Upper lobe of left lung (tissue), 6 donors: ENCODE measurements around the gene SLC2A2. TPM values are rescaled to one million over a fixed set of nuclear protein-coding genes. Genes with fewer than 3 reads are reported as not detected.
"Not testable (repeated sequence)": the region's sequence is repeated elsewhere in the genome, so short reads cannot be mapped to it uniquely, and the experiment has no call there.

Experiments used
- ATAC-seq, 2 donors: fragments of 200-7000 bp; cut with Tn5 transposase; one replicate each; pipeline ENCODE4 v1.9.1; 2022; ENCODE audit warnings: mild to moderate bottlenecking in 2 of 2, moderate library complexity in 2 of 2; ENCODE audit not compliant: low FRiP score in 2 of 2
- DNase-seq, 2 donors: peaks; one replicate each; pipeline ENCODE4 v3.0.0-alpha.2; 2019 to 2020
- H3K27ac ChIP-seq, 4 donors: fragments of 200-600 bp; sonication (generic); one replicate each; pipeline ENCODE4 v1.5.1; 2016 to 2019
- H3K27me3 ChIP-seq, 4 donors: fragments of 200-600 bp; sonication (generic); one replicate each; pipeline ENCODE4 v1.5.1; 2017 to 2019
- H3K36me3 ChIP-seq, 4 donors: fragments of 200-600 bp; sonication (generic); one replicate each; pipeline ENCODE4 v1.5.1; 2016 to 2019
- H3K4me1 ChIP-seq, 4 donors: fragments of 200-600 bp; sonication (generic); one replicate each; pipeline ENCODE4 v1.5.1; 2018 to 2019
- H3K4me3 ChIP-seq, 4 donors: fragments of 200-600 bp; sonication (generic); one replicate each; pipeline ENCODE4 v1.5.1; 2017 to 2019; ENCODE audit warnings: mild to moderate bottlenecking in 2 of 4, moderate library complexity in 1 of 4
- H3K9me3 ChIP-seq, 4 donors: fragments of 200-600 bp; sonication (generic); one replicate each; pipeline ENCODE4 v1.5.1; 2018 to 2019
- CTCF ChIP-seq, 6 experiments: fragments of 450-650 bp in 4 of 6; fragments of 200-600 bp in 2 of 6; sonication (generic) in 2 of 6; IDR thresholded peaks; one replicate each; pipeline ENCODE4 v1.5.1; 2016 to 2019; ENCODE audit warnings: antibody characterized with exemption in 6 of 6
- EP300 ChIP-seq, 4 donors: sonication (generic); formaldehyde crosslinking; IDR thresholded peaks; one replicate each; pipeline ENCODE4 v1.5.1; 2017; ENCODE audit warnings: antibody characterized with exemption in 4 of 4, control low read depth in 2 of 4
- POLR2A ChIP-seq, 4 donors: fragments of 450-650 bp; IDR thresholded peaks; one replicate each; pipeline ENCODE4 v1.5.1; 2016 to 2017; ENCODE audit warnings: antibody characterized with exemption in 4 of 4, mild to moderate bottlenecking in 2 of 4
- POLR2AphosphoS5 ChIP-seq, 2 donors: sonication (generic); formaldehyde crosslinking; IDR thresholded peaks; one replicate each; pipeline ENCODE4 v1.5.1; 2017; ENCODE audit warnings: antibody characterized with exemption in 2 of 2
- WGBS, 2 donors: methylation state at CpG; one replicate each; pipeline ENCODE4 v1.1.5; 2017 to 2018; 5-methylcytosine and 5-hydroxymethylcytosine counted together
- total RNA-seq, 6 donors: library from RNA; depleted of rRNA in 4 of 6; stranded (reverse); fragments of >200 nt in 4 of 6; gene quantifications; one replicate each; pipeline versions ENCODE4 v1.1.0 to v1.2.1, GENCODE V29; 2016 to 2021
- donor health status: DM: no; HTN: no; CAD: no; lungs with moderate emphysema.
- donor health status: DM: no; HTN: yes; CAD: no; lungs with severe emphysema.

SLC2A2 gene
- total RNA-seq, 6 donors from 2014 or later: 0.06 to 0.13 TPM; not detected in 4

DNA sequence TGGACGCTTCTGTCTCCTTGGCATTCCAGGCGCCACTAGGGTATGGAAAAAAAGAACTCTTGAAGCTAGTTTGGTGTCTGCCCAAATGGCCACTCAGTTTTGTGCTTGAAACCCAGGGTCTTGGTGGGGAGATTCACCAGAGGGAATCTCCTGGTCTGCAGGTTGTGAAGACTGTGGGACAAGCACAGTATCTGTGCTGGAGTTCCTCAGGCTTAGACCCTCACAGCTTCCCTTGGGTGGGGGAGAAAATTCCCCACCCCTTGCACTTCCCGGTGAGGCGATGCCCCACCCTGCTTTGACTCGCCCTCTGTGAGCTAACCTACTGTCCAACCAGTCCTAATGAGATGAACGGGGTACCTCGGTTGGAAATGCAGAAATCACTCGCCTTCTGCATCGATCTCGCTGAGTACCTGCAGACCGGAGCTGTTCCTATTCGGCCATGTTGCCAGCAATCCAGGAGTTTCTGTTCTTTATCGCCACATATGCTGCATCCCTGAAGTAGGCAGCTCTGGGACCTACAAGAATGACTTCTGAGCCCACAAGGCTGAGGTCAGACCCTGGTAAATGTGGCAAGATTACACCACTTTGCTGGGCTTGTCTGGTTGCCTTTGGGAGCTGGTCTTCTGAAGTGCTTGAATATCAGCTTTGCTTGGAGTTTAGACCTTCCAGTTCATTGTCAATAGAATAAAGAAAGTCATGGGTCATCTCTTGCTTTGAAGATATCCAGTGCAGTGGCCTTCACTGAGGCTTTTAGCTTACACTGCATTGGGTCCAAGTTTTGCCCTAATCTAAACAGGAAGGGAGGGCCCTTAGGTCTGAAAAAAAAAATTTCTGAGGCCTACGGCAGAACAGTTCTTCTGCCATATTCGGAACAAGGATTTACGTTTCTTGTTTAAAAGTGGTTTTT is 51.0 kb downstream of the SLC2A2 start:
- no peaks in the 10 kb centered on the region for H3K27me3 ChIP-seq
- ATAC-seq (no peak), DNase-seq (no peak)
- no peak overlapping the region for H3K27ac ChIP-seq
- TF ChIP-seq CTCF (IDR thresholded peaks at IDR 0.05) (no peak), POLR2AphosphoS5 (IDR thresholded peaks at IDR 0.05) (no peak), EP300 (IDR thresholded peaks at IDR 0.05) (no peak), POLR2A (IDR thresholded peaks at IDR 0.05) (no peak)
- H3K9me3 ChIP-seq: no peaks in the 10 kb centered on the region
- H3K4me1 ChIP-seq: no peaks in the 10 kb centered on the region
- H3K36me3 ChIP-seq: no peaks in the 10 kb centered on the region
- 88 to 90% methylated on average over 15 to 16 of the region's 16 CpGs for WGBS, 2 donors
- no peak overlapping the region for H3K4me3 ChIP-seq

DNA sequence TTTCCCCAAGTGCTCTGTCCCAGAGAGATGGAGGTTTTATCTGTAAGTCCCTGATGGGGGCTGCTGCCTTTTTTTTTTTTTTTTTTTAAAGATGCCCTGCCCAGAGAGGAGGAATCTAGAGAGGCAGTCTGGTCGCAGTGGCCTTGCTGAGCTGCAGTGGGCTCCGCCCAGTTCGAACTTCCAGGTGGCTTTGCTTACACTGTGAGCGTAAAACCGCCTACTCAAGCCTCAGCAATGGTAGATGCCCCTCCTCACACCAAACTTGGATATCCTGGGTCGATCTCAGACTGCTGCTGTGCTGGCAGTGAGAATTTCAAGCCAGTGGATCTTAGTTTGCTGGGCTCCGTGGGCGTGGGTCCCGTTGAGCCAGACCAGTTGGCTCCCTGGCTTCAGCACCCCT is 51.6 kb downstream of the SLC2A2 start:
- Histone ChIP-seq H3K36me3 (no peaks in the 10 kb centered on the region), H3K27me3 (no peaks in the 10 kb centered on the region), H3K4me3 (no peak overlapping the region), H3K27ac (no peak overlapping the region), H3K9me3 (no peaks in the 10 kb centered on the region), H3K4me1 (no peaks in the 10 kb centered on the region)
- WGBS, 2 donors: 76 to 79% methylated on average over 9 of the region's 9 CpGs
- no peak for ATAC-seq
- DNase-seq: peak in 1 of 2 donors; percentile 5
- TF ChIP-seq POLR2AphosphoS5 (IDR thresholded peaks at IDR 0.05) (no peak), EP300 (IDR thresholded peaks at IDR 0.05) (no peak), POLR2A (IDR thresholded peaks at IDR 0.05) (no peak), CTCF (IDR thresholded peaks at IDR 0.05) (no peak)

GRCh38 chr3:170972917-170973316 is 53.6 kb downstream of the SLC2A2 start:
- not testable (repeated sequence) for DNase-seq, H3K4me3 ChIP-seq, H3K27ac ChIP-seq, H3K9me3 ChIP-seq, H3K27me3 ChIP-seq, H3K4me1 ChIP-seq, ATAC-seq, H3K36me3 ChIP-seq

DNA sequence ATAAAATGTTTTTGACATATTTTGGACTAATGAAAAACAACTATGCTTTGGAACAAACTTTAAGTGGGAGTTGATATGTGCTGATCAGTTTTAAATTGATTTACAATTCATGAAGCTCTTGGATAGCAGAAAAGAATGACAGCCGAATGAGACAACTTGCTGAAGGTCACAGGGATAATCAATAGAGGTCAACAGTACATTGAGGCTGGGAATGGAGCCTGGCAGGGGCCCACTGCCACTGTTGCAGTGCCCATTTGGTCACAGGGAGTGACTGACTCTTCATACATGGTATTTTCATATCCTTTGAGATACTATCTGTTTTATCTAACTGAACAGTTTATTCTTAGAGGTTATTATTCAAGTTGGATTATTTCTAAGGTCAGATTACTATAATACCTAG is 59.4 kb downstream of the SLC2A2 start:
- Histone ChIP-seq H3K9me3 (no peaks in the 10 kb centered on the region), H3K4me3 (no peak overlapping the region), H3K27ac (no peak overlapping the region), H3K36me3 (no peaks in the 10 kb centered on the region), H3K4me1 (no peaks in the 10 kb centered on the region), H3K27me3 (no peaks in the 10 kb centered on the region)
- no peak for TF ChIP-seq EP300 (IDR thresholded peaks at IDR 0.05)
- TF ChIP-seq POLR2AphosphoS5 (IDR thresholded peaks at IDR 0.05): no peak
- TF ChIP-seq CTCF (IDR thresholded peaks at IDR 0.05): no peak
- no peak for TF ChIP-seq POLR2A (IDR thresholded peaks at IDR 0.05)
- WGBS, 2 donors: 80% methylated on average over 1 of the region's 1 CpG
- ATAC-seq (no peak), DNase-seq (no peak)

DNA sequence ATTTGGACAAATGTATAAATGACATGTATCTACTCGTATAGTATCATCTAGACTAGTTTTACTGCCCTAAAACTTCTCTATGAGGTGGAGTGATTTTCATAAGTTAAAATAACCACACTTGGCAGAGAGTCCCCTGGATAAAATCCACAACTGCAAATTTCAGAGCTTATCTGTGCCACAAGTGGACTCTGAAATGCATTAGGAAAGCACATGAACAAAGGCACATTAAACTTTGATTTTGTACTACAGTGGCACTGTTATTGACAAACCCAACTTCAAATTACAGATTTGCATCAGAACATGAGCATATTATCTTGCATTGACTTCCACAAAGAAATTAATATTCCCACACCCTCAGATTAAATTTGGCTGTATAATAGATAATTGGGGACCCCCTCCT is 60.0 kb downstream of the SLC2A2 start:
- ATAC-seq (no peak), DNase-seq (no peak)
- TF ChIP-seq CTCF (IDR thresholded peaks at IDR 0.05) (no peak), POLR2A (IDR thresholded peaks at IDR 0.05) (no peak), EP300 (IDR thresholded peaks at IDR 0.05) (no peak), POLR2AphosphoS5 (IDR thresholded peaks at IDR 0.05) (no peak)
- Histone ChIP-seq H3K36me3 (no peaks in the 10 kb centered on the region), H3K27me3 (no peaks in the 10 kb centered on the region), H3K9me3 (no peaks in the 10 kb centered on the region), H3K27ac (no peak overlapping the region), H3K4me1 (no peaks in the 10 kb centered on the region), H3K4me3 (no peak overlapping the region)
- 46 to 77% methylated on average over 1 of the region's 1 CpG for WGBS, 2 donors
